IMR-90 (cell line): ENCODE results near the gene RPS6KA3. TPM values are rescaled to one million over a fixed set of nuclear protein-coding genes. Genes with fewer than 3 reads are reported as not detected.
A peak's percentile ranks its signal among the peaks of the same experiment; 100 is the strongest.

Experiments
- ATAC-seq: fragments of 200-7000 bp; cut with Tn5 transposase; 2 replicates; pipeline ENCODE4 v1.9.1; 2020; ENCODE audit warnings: low read depth, mild to moderate bottlenecking, moderate library complexity
- BruUV-seq: library from RNA; stranded (reverse); fragments of 400-500 nt; replicated peaks from 2 replicates; lab custom pipeline; 2021; lab: Mats Ljungman, UMichigan
- CTCF ChIA-PET: fragments of 300-600 bp; formaldehyde crosslinking; extraction: SDS; loops from one replicate; lab custom pipeline; 2021; ENCODE audit warnings: antibody characterized with exemption; lab: Yijun Ruan, JAX
- POLR2A ChIA-PET: fragments of 300-600 bp; sonication (Branson Sonifier 250); formaldehyde crosslinking; loops from one replicate; lab custom pipeline; 2022; ENCODE audit warnings: antibody characterized with exemption; ENCODE audit not compliant: unreplicated experiment; lab: Charles Lee
- DNase-seq: peaks from one replicate; pipeline ENCODE4 v3.0.0; 2013
- H2AFZ ChIP-seq: replicated peaks from 2 replicates; pipeline ENCODE3; 2013; ENCODE audit warnings: low read length, mild to moderate bottlenecking; ENCODE audit not compliant: poor library complexity
- H2AK5ac ChIP-seq: 2 replicates; pipeline ENCODE4 v1.6.1; 2013; ENCODE audit warnings: low read depth, low read length, inconsistent platforms
- H2AK9ac ChIP-seq: replicated peaks from 2 replicates; pipeline ENCODE3; 2013; ENCODE audit warnings: mild to moderate bottlenecking, low read depth, low read length, moderate library complexity; ENCODE audit not compliant: poor library complexity
- H2BK120ac ChIP-seq: 2 replicates; pipeline ENCODE4 v1.6.1; 2013; ENCODE audit warnings: low read depth, low read length, inconsistent platforms
- H2BK15ac ChIP-seq: 3 replicates; pipeline ENCODE4 v1.6.1; 2013; ENCODE audit warnings: low read depth, low read length, inconsistent platforms
- H2BK20ac ChIP-seq: 2 replicates; pipeline ENCODE4 v1.6.1; 2013; ENCODE audit warnings: low read depth, mild to moderate bottlenecking, inconsistent platforms, low read length, moderate library complexity
- H2BK5ac ChIP-seq: 2 replicates; pipeline ENCODE4 v1.6.1; 2013; ENCODE audit warnings: mild to moderate bottlenecking, low read depth, low read length, inconsistent platforms; ENCODE audit not compliant: poor library complexity, severe bottlenecking
- H3K14ac ChIP-seq: replicated peaks from 2 replicates; pipeline ENCODE4 v1.6.1; 2013; ENCODE audit warnings: low read depth, low read length, inconsistent platforms
- H3K18ac ChIP-seq: 2 replicates; pipeline ENCODE4 v1.6.1; 2013; ENCODE audit warnings: low read depth, low read length, control low read depth
- H3K23ac ChIP-seq: 2 replicates; pipeline ENCODE4 v1.6.1; 2013; ENCODE audit warnings: low read depth, low read length, inconsistent platforms
- H3K27ac ChIP-seq: 2 replicates; pipeline ENCODE4 v1.5.1; 2013; ENCODE audit warnings: mild to moderate bottlenecking, control low read depth, low read length; ENCODE audit not compliant: insufficient read depth
- H3K27me3 ChIP-seq: 2 replicates; pipeline ENCODE4 v1.6.1; 2013; ENCODE audit warnings: low read length; ENCODE audit not compliant: control insufficient read depth, insufficient read depth
- H3K36me3 ChIP-seq: 2 replicates; pipeline ENCODE4 v1.6.1; 2013; ENCODE audit warnings: low read length, mixed read lengths; ENCODE audit not compliant: control insufficient read depth, insufficient read depth
- H3K4ac ChIP-seq: 2 replicates; pipeline ENCODE4 v1.6.1; 2013; ENCODE audit warnings: low read depth, low read length, inconsistent platforms
- H3K4me1 ChIP-seq: 2 replicates; pipeline ENCODE4 v1.6.1; 2013; ENCODE audit warnings: low read length, mixed read lengths; ENCODE audit not compliant: control insufficient read depth, insufficient read depth
- H3K4me2 ChIP-seq: 2 replicates; pipeline ENCODE4 v1.6.1; 2013; ENCODE audit warnings: low read depth, mild to moderate bottlenecking, control low read depth, low read length, moderate library complexity
- H3K4me3 ChIP-seq: 2 replicates; pipeline ENCODE4 v1.5.1; 2013; ENCODE audit warnings: low read depth, mild to moderate bottlenecking, control low read depth, low read length, moderate library complexity; ENCODE audit not compliant: insufficient read depth
- H3K56ac ChIP-seq: 2 replicates; pipeline ENCODE4 v1.6.1; 2013; ENCODE audit warnings: low read length, inconsistent platforms; ENCODE audit not compliant: insufficient read depth; ENCODE audit errors: extremely low read depth
- H3K79me1 ChIP-seq, 2 experiments: 2 replicates each; pipeline ENCODE4 v1.6.1; 2013; ENCODE audit warnings: low read length in 2 of 2, inconsistent platforms in 1 of 2, low read depth in 1 of 2
- H3K9ac ChIP-seq: 2 replicates; pipeline ENCODE4 v1.6.1; 2013; ENCODE audit warnings: low read depth, low read length, control low read depth
- H3K9me1 ChIP-seq: 2 replicates; pipeline ENCODE4 v1.6.1; 2013; ENCODE audit warnings: low read length, inconsistent platforms; ENCODE audit not compliant: insufficient read depth
- H3K9me3 ChIP-seq: 2 replicates; pipeline ENCODE4 v1.6.1; 2013; ENCODE audit warnings: low read length; ENCODE audit not compliant: control insufficient read depth, insufficient read depth
- H4K20me1 ChIP-seq: 2 replicates; pipeline ENCODE4 v1.6.1; 2013; ENCODE audit warnings: low read length, inconsistent platforms; ENCODE audit not compliant: insufficient read depth
- H4K5ac ChIP-seq: 2 replicates; pipeline ENCODE4 v1.6.1; 2013; ENCODE audit warnings: mild to moderate bottlenecking, low read depth, low read length, control low read depth
- H4K8ac ChIP-seq, 2 experiments: 2 replicates each; pipeline ENCODE4 v1.6.1; 2013; ENCODE audit warnings: low read depth in 2 of 2, low read length in 2 of 2, control low read depth in 1 of 2, inconsistent platforms in 1 of 2
- H4K91ac ChIP-seq: 2 replicates; pipeline ENCODE4 v1.6.1; 2013; ENCODE audit warnings: low read depth, low read length, inconsistent platforms; ENCODE audit not compliant: insufficient read depth
- POLR2A ChIP-seq: IDR thresholded peaks from 2 replicates; pipeline ENCODE4 v1.6.1; 2012; ENCODE audit warnings: mild to moderate bottlenecking, low read depth, low read length
- RAD21 ChIP-seq: IDR thresholded peaks from 2 replicates; pipeline ENCODE4 v1.6.1; 2012; ENCODE audit warnings: low read length, improper control_type of control experiment
- WGBS, 2 experiments: methylation state at CpG; one replicate each; pipeline versions ENCODE4 v1.1.5 to v1.1.7; 2013; ENCODE audit warnings: missing lambda C conversion rate in 2 of 2; ENCODE audit not compliant: insufficient read length in 1 of 2; ENCODE audit errors: extremely low coverage in 2 of 2; 5-methylcytosine and 5-hydroxymethylcytosine counted together
- dilution Hi-C: fragments of 300-500 bp; cut with HindIII; formaldehyde crosslinking; loops from one replicate; pipeline ENCODE4 v1.14.3; 2018; ENCODE audit warnings: low sequenced_read_pairs; ENCODE audit not compliant: unreplicated experiment
- in situ Hi-C: fragments of 300-500 bp; cut with MboI; formaldehyde crosslinking; loops from 3 replicates; pipeline ENCODE4 v1.14.3; 2019; ENCODE audit warnings: low sequenced_read_pairs, inconsistent platforms, mixed read lengths
- intact Hi-C: fragments of 100-400 bp; cut with micrococcal nuclease; formaldehyde crosslinking; loops from 2 replicates; pipeline ENCODE4 v1.10.0; 2022
- polyA plus RNA-seq, 3 experiments: library from polyadenylated mRNA; depleted of rRNA; stranded (reverse); fragments of >200 nt; gene quantifications; 2 replicates each; pipeline ENCODE4 v1.2.3, GENCODE V29; 2012; ENCODE audit warnings: low replicate concordance in 1 of 3
- total RNA-seq: library from RNA; depleted of rRNA; stranded (reverse); fragments of >200 nt; gene quantifications from 2 replicates; pipeline ENCODE4 v1.2.3, GENCODE V29; 2012

The RPS6KA3 gene
- total and polyA plus RNA-seq, 2 of the 4 experiments (the other 2 are of a cell fraction) = 20.8 to 43.9 TPM

- ATAC-seq = peak; percentile 15
- POLR2A ChIA-PET = no interaction called here
- 36% methylated on average over 15 of the region's 75 CpGs; no CpG with 5 or more reads in 1 of the 2 experiments for WGBS, 2 experiments
These were observed 705 bp downstream of the RPS6KA3 start for GRCh38 chrX:20265726-20266681.

More at GRCh38 chrX:20265726-20266681, 705 bp downstream of the RPS6KA3 start:
- peaks cover 2% of the 10 kb centered on the region; the same call in 1 of the 2 replicates for H3K9me1 ChIP-seq
- peak overlapping the region; percentile 60 for H2BK5ac ChIP-seq
- peak overlapping the region; percentile 43; the same call in 1 of the 2 replicates for H3K14ac ChIP-seq
- no peak overlapping the region for H2BK15ac ChIP-seq
- TF ChIP-seq RAD21 (no peak), POLR2A (peak; percentile 21)
- peak overlapping the region; percentile 54 for H3K56ac ChIP-seq
- DNase-seq = peak; percentile 12
- H3K4me1 ChIP-seq = no peaks in the 10 kb centered on the region
- H4K20me1 ChIP-seq = peaks cover 27% of the 10 kb centered on the region; the same call in 1 of the 2 replicates
- dilution Hi-C loops (no loop called here), intact Hi-C loops (loop anchor here (1.0 to 5.0 kb wide), 3 partner anchors 95 to 256 kb away; no protein-coding TSS in a partner anchor), in situ Hi-C loops (loop anchor here (25.0 kb wide), 1 partner anchor 1471 kb away; no protein-coding TSS in a partner anchor)
- CTCF ChIA-PET = interaction anchor here (0.6 kb wide), 1 partner anchor 173 kb away, joined by 4 read pairs; no protein-coding TSS in a partner anchor
- H3K4me3 ChIP-seq = peak overlapping the region; percentile 95
- peak overlapping the region in 1 of 2 experiments; percentile 9; a peak in 2 of 4 replicates for H4K8ac ChIP-seq
- peak overlapping the region; percentile 75 for H3K4ac ChIP-seq
- H3K79me1 ChIP-seq = peaks cover 0 to 2% of the 10 kb centered on the region in 2 experiments; a peak in 1 of 4 replicates
- peak overlapping the region; percentile 54 for H3K27ac ChIP-seq
- H2BK20ac ChIP-seq = no peak overlapping the region
- H2BK120ac ChIP-seq = no peak overlapping the region
- H3K23ac ChIP-seq = peak overlapping the region; percentile 64
- H3K18ac ChIP-seq = peak overlapping the region; percentile 85
- no peak overlapping the region; the same call in 1 of the 2 replicates for H2AK5ac ChIP-seq
- H3K9me3 ChIP-seq = no peaks in the 10 kb centered on the region
- peak overlapping the region; percentile 86 for H2AFZ ChIP-seq
- H2AK9ac ChIP-seq = peak overlapping the region; percentile 73
- H4K5ac ChIP-seq = no peak overlapping the region
- no peaks in the 10 kb centered on the region for H3K36me3 ChIP-seq
- H3K4me2 ChIP-seq = peak overlapping the region; percentile 68
- no TSS peak for BruUV-seq
- no peaks in the 10 kb centered on the region for H3K27me3 ChIP-seq
- H4K91ac ChIP-seq = peak overlapping the region; percentile 25; the same call in 1 of the 2 replicates
- peak overlapping the region; percentile 98 for H3K9ac ChIP-seq
